ENCODE measurements around the gene SCN9A.
"Not testable (repeated sequence)": the region's sequence is repeated elsewhere in the genome, so short reads cannot be mapped to it uniquely, and the experiment has no call there.

The SCN9A gene

DNA sequence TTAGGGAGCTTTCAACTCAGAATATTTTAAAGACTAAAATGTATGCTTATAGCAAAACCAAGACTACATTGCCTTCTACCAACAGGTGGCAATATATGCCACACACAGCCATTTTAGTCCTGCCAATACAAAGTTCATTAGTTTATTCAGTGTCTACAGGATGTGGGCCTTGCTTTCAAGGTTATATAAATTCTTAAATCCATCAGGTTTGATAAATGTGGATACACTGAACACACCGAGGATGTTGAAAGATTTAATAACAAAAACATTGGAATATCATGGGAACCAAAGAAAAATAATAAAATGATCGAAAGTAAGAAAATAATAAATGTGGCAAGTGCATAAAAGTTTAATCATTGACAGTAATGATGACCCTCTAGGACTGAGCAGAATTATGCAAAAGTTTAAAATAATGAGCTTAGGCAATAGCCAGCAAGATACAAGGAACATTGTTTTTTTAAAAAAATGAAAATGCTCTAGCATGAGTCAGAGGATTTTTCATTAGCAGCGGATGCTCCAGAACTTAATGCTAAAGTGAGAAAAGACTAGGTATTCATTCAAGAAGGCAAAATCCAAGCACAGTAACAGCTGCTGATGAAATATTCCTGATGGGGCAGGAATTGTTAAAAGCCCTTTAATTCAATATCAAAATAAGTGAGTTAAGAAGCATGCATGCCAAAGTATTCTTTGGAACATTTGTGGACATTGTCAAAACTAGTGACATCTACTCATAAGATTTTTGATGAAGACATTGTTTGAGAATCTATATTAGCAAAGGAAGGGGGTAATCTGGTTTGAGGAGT, 14.2 kb downstream of the SCN9A start:
- no peak overlapping the region for H3K4me3 ChIP-seq (ENCODE audit: low read length)
- no peak for TF ChIP-seq ZNF274 (IDR thresholded peaks at IDR 0.05; ENCODE audit: low read depth, low read length)

DNA sequence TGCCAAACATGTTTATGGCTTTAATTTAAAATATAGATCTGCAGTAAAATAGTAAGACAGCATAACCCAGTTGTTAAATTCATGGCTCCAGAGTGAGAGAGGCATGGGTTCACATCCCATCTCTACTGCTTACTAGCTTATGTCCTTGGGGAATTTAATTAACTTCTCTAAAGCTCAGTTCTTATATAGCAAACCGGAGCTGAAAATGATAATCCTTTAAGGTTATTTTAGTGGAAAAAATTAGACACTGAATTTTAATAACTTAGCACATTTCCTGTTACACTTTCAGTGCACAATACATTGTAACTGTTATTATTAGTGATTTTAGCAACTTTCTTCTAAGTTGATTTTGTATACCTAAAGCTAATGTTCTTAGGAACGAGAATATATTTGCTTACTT, 14.8 kb downstream of the SCN9A start:
- H3K4me3 ChIP-seq (ENCODE audit: low read length) = no peak overlapping the region
- no peak for TF ChIP-seq ZNF274 (IDR thresholded peaks at IDR 0.05; ENCODE audit: low read depth, low read length)

DNA sequence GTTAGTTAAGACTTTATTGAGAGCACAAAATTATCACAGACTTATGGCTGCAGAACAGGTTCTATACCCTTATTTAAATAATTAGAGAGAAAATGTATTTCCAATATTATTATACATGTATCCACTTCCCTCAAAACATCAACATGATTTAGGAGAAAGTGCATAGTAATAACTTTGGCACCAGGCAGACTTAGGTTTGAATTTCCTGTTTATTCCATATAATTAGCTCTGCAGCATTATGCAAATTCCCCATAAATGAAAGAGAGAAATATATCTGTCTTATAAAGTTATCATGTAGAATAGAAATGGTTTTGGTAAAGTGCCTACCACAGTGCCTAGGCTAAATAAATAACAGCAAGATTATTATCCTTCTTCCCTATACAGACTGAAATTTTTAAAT, 15.3 kb downstream of the SCN9A start:
- TF ChIP-seq ZNF274 (IDR thresholded peaks at IDR 0.05; ENCODE audit: low read depth, low read length) = no peak
- no peak overlapping the region for H3K4me3 ChIP-seq (ENCODE audit: low read length)

DNA sequence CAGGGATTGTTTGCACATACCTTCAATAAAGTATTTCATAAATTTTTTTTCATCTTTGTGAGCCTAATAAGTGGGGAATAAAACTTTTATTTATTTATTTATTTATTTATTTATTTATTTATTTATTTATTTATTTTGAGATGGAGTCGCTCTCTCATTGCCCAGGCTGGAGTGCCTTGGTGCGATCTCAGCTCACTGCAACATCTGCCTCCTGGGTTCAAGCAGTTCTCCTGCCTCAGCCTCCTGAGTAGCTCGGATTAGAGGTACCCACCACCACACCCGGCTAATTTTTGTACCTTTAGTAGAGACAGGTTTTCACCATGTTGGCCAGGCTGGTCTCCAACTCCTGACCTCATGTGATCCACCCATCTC, 17.8 kb downstream of the SCN9A start:
- H3K4me3 ChIP-seq (ENCODE audit: low read length) = not testable (repeated sequence)

DNA sequence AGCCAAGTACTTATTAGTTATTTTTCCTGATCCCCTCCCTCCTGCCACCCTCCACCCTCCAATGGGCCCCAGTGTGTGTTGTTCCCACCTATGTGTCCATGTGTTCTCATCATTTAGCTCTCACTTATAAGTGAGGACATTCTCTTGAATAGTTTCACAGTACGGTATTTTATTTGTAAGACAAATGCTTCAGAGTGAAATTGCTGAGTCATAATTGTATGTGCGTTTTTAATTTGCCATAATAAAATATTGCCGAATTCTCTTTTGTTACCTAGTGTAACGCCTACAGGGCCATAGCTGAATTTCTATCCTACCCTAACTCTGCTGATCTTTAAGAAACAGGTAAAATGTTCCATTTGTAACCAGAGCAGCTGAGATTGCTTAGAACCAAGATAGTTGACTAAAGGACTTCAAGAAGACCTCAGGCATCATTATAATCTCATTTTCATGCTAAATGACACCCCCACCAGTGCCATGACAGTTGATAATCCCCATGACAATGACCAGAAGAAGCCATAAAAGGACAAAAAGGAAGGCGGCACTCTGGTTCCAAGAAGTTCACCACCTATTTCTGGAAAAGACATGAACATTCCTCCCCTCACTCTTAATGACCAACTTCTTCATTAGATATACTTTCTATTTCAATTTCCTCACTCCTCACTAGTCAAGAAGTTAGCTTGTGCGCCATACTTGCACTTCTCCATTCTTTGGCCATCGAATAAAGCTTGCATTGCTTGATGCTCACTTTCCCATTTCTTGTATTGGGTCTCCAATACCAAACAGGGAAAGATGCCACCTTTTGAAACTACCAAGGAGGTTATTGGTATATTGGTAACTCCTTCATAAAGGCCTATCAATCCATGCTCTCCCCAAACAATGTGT, 18.4 kb downstream of the SCN9A start:
- H3K4me3 ChIP-seq (ENCODE audit: low read length) = no peak overlapping the region
- no peak for TF ChIP-seq ZNF274 (IDR thresholded peaks at IDR 0.05; ENCODE audit: low read depth, low read length)

DNA sequence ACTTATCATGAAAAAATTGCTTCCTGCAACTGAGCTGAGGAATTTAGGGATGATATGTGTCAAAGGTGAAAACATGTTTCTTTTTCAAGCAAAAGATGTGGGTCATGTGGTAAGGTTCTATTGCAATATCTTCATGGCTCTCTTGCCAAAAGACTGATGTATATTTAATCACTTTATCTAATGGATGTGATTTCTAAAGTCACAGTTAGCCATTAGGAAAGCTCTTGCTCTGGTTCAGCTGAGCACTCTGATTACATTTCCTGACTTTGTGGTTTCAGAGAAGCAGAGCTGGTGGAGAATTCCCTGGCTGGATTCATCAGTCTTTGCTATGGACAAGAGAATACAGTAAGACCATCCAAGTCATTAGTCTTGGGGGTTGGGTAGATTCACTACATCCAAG, 24.4 kb downstream of the SCN9A start:
- no peak for TF ChIP-seq ZNF274 (IDR thresholded peaks at IDR 0.05; ENCODE audit: low read depth, low read length)
- no peak overlapping the region for H3K4me3 ChIP-seq (ENCODE audit: low read length)

DNA sequence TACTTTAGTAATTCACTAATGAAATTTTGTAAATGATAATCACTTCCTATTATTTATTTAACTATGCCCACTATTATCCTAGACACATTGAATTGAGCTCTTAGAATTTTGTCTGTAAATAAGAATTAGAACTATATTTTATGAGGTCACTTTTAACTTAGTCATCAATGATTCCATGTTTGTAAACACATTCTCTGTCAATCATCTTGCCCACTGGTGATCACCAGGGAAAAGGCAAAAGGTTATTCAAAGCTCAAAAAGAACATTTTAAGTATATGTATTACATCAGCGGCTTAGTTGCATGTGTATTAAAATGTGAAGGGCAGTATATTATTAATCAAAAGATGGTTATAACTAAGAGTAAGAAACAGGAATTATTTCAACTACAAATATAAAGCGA, 25.2 kb downstream of the SCN9A start:
- TF ChIP-seq ZNF274 (IDR thresholded peaks at IDR 0.05; ENCODE audit: low read depth, low read length) = no peak
- no peak overlapping the region for H3K4me3 ChIP-seq (ENCODE audit: low read length)

DNA sequence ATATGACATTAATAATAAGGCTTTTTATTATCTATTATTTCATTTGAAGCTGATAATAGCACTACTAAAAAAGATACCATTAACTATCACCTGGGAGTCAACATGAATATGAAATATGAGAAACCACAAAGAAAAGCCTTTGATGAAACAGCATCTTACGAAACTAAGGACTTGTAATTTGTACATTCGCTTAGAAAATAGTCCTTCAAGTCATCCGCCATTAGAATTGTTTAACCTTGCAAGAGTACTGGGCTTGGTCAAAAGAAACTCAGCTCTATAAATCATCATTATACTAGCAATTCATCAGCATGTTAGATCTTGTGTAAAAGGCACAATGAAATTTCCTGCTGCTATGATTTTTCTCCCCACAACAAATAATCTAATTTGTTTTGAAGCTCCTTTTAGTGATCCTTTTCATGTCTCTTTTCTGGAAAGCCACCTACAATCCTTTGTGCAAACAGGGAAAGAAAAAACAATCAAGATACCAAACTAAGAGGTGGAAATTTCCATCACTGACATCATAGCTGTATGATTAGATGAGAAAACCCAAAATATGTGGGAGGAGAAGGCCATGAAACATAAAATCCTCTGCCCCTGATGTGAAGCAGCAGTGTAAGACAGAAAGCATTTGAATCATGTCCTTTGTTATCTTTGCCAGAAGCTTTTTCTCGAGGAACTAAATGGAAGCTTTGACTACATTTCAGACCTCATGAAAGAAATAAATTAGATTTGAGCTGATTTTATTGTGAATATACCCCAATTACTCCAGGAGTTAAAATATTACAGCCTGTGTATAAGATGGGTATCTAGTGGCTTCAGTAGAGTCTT, 31.2 kb downstream of the SCN9A start:
- H3K4me3 ChIP-seq (ENCODE audit: low read length) = no peak overlapping the region
- TF ChIP-seq ZNF274 (IDR thresholded peaks at IDR 0.05; ENCODE audit: low read depth, low read length) = no peak

DNA sequence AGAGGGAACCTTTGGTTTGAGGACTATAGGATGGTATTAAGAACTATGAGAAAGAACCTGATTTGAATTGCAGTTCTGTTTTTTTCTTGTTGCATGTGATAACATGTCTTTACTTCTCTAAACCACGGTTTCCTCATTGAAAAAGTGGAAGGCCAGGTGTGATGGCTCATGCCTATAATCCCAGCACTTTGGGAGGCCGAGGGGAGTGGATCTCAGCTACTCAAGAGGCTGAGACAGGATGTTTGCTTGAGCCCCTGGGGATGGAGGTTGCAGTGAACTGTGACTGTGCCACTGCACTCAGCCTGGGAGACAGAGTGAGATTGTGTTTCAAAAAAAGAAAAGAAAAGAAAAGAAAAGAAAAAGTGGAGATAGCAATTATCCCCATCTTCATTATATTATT, 32.3 kb downstream of the SCN9A start:
- H3K4me3 ChIP-seq (ENCODE audit: low read length) = no peak overlapping the region
- TF ChIP-seq ZNF274 (IDR thresholded peaks at IDR 0.05; ENCODE audit: low read depth, low read length) = no peak

DNA sequence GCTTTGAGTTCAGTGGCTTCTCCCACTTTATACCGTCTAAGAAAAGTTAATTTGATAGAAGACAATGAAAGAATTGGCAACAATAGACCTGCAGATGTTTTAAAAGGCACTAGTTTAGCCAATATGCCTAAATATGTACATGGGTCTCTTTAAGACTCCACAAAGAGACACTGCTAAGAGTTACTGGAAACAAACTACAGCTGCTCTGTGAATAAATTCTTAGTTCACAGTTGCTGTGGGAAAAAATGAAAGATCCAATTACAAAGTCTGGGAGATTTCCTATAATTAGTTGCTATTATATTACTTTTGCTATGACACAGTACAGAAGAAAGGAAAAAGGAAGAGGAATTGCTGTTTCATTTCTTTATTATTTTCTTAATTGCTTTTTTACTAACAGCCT, 34.3 kb downstream of the SCN9A start:
- TF ChIP-seq ZNF274 (IDR thresholded peaks at IDR 0.05; ENCODE audit: low read depth, low read length) = no peak
- no peak overlapping the region for H3K4me3 ChIP-seq (ENCODE audit: low read length)

DNA sequence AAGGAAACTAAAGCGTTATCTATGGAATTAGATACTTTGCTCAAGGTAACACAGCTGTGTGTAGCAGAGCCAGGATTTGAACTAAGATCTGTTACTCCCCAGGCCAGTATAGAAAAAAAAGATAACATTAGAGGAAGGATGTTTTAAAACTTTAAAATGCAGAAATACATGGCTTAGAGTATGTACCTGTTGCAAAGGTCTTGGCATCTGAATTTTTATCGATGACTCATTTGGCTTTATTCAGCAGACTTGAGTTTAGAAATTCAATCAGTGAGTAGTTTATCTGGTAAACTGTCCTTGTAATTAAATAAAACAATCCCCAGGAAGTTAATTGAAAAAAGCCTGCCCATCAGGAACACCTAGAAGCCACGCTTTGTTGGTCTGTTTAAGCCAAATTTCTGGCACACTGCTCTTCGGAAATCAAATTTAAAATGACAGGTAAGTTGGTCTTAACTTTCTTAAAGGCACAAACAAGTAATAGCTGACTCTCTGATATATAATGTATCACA, 36.9 kb downstream of the SCN9A start:
- TF ChIP-seq ZNF274 (IDR thresholded peaks at IDR 0.05; ENCODE audit: low read depth, low read length) = no peak
- H3K4me3 ChIP-seq (ENCODE audit: low read length) = no peak overlapping the region

DNA sequence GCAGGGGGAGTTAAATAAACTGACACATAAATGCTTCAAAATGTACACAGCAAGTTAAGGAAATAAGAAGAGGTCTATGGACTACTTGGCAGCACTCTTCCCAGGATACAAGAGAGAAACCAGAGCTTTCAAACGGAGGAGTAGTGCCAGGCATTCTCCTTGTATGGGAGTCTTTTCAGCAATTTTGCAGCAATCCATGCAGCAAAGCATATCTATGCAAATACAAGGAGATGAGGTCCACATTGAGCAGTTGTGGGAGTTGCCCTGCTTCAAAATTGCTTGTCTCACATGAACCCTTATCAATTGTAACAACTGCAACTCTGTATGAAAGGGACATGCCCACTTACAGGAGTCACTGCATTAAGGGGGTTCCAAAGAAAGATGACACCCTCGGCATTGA, 37.8 kb downstream of the SCN9A start:
- no peak for TF ChIP-seq ZNF274 (IDR thresholded peaks at IDR 0.05; ENCODE audit: low read depth, low read length)
- no peak overlapping the region for H3K4me3 ChIP-seq (ENCODE audit: low read length)

DNA sequence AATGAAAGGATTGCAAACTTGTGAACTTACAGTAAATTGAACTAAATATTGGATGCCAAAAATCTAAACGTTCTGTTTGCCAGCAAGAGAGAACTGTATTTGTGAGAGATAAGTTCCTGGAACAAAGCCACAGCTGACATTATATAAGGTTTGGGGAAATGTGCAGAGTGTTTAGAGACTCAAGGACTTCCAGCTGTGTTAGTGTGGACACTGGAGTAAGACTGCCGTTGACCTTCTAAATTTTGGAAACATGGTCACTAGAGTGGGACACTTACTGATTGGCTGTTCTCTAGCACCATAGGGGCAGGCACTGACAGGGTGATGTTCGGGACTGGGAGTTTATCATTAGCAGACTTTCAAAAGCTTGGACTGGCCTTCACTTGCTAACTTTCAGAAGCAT, 40.5 kb downstream of the SCN9A start:
- no peak overlapping the region for H3K4me3 ChIP-seq (ENCODE audit: low read length)
- no peak for TF ChIP-seq ZNF274 (IDR thresholded peaks at IDR 0.05; ENCODE audit: low read depth, low read length)

DNA sequence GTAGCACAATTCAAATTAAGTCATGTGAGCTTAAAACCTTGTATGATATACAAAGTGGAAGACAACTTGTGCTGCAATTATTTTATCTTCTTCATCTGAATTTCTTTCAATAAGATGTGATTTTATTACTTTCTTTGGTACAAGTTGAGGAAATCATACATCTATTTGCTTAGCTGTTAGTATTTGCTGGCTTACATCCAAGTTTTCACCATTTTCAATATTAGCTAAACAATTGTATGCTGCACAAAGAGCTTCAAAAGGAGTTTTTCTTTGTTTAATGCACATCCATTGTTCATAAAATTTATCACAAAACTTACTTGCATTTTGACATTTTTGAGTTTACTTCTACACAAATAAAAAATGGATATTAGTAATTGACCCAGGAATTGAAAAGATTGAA, 40.9 kb downstream of the SCN9A start:
- H3K4me3 ChIP-seq (ENCODE audit: low read length) = no peak overlapping the region
- no peak for TF ChIP-seq ZNF274 (IDR thresholded peaks at IDR 0.05; ENCODE audit: low read depth, low read length)

All from GM08714 (cell line).